HG03439 (cell line): Measurements from ENCODE around the gene THBS1.

Experiments used
- ATAC-seq: cut with Tn5 transposase; IDR thresholded peaks from one replicate; pipeline ENCODE4 v1.9.1; 2021; ENCODE audit warnings: mild to moderate bottlenecking, moderate library complexity; ENCODE audit not compliant: unreplicated experiment

Gene THBS1

GRCh38 chr15:39627451-39628143, 46.7 kb downstream of the THBS1 start:
- ATAC-seq, result no peak

- ATAC-seq, result no peak
Observed at GRCh38 chr15:39628144-39628508, 47.2 kb downstream of the THBS1 start.

GRCh38 chr15:39628546-39629257, 47.8 kb downstream of the THBS1 start:
- no peak for ATAC-seq

- ATAC-seq, result no peak
Observed at GRCh38 chr15:39629371-39629770, 48.5 kb downstream of the THBS1 start.

- ATAC-seq, result no peak
Observed at GRCh38 chr15:39629906-39630305, 49.0 kb downstream of the THBS1 start.

GRCh38 chr15:39631357-39631756, 50.5 kb downstream of the THBS1 start:
- no peak for ATAC-seq

- ATAC-seq, result no peak
Observed at GRCh38 chr15:39638041-39638440, 57.2 kb downstream of the THBS1 start.

- no peak for ATAC-seq
Observed at GRCh38 chr15:39639037-39639436, 58.2 kb downstream of the THBS1 start.

GRCh38 chr15:39640665-39641064, 59.8 kb downstream of the THBS1 start:
- ATAC-seq, result no peak

- no peak for ATAC-seq
Observed at GRCh38 chr15:39641191-39641889, 60.5 kb downstream of the THBS1 start.

- ATAC-seq, result no peak
Observed at GRCh38 chr15:39642011-39642640, 61.2 kb downstream of the THBS1 start.

- no peak for ATAC-seq
Observed at GRCh38 chr15:39643727-39644126, 62.8 kb downstream of the THBS1 start.

GRCh38 chr15:39644136-39644535, 63.3 kb downstream of the THBS1 start:
- ATAC-seq, result no peak

GRCh38 chr15:39645138-39645975, 64.5 kb downstream of the THBS1 start:
- no peak for ATAC-seq

- ATAC-seq, result no peak
Observed at GRCh38 chr15:39645976-39646257, 65.0 kb downstream of the THBS1 start.

- no peak for ATAC-seq
Observed at GRCh38 chr15:39646425-39646824, 65.5 kb downstream of the THBS1 start.
